GM12872 (cell line): Measurements from ENCODE around the gene CERS1.

Experiments
- TF ChIP-seq, protein P1 (sequence below): IDR thresholded peaks from 3 replicates; pipeline ENCODE4 v1.5.1; 2011; ENCODE audit warnings: low read depth, mild to moderate bottlenecking, low read length, moderate library complexity; ENCODE audit not compliant: insufficient read depth

CERS1 gene, protein sequence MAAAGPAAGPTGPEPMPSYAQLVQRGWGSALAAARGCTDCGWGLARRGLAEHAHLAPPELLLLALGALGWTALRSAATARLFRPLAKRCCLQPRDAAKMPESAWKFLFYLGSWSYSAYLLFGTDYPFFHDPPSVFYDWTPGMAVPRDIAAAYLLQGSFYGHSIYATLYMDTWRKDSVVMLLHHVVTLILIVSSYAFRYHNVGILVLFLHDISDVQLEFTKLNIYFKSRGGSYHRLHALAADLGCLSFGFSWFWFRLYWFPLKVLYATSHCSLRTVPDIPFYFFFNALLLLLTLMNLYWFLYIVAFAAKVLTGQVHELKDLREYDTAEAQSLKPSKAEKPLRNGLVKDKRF

GRCh38 chr19:18895824-18896341 is at the start of gene CERS1:
CERS1 (minus strand) TSS chr19:18896158; CDS start chr19:18896072, 86 bp downstream.
- TF ChIP-seq, protein P1, sequence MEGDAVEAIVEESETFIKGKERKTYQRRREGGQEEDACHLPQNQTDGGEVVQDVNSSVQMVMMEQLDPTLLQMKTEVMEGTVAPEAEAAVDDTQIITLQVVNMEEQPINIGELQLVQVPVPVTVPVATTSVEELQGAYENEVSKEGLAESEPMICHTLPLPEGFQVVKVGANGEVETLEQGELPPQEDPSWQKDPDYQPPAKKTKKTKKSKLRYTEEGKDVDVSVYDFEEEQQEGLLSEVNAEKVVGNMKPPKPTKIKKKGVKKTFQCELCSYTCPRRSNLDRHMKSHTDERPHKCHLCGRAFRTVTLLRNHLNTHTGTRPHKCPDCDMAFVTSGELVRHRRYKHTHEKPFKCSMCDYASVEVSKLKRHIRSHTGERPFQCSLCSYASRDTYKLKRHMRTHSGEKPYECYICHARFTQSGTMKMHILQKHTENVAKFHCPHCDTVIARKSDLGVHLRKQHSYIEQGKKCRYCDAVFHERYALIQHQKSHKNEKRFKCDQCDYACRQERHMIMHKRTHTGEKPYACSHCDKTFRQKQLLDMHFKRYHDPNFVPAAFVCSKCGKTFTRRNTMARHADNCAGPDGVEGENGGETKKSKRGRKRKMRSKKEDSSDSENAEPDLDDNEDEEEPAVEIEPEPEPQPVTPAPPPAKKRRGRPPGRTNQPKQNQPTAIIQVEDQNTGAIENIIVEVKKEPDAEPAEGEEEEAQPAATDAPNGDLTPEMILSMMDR = no peak

GRCh38 chr19:18945297-18945696 is 49.3 kb upstream of the CERS1 start:
- TF ChIP-seq, protein P1 = no peak

GRCh38 chr19:18943465-18943864 is 47.5 kb upstream of the CERS1 start:
- TF ChIP-seq, protein P1 = no peak

DNA sequence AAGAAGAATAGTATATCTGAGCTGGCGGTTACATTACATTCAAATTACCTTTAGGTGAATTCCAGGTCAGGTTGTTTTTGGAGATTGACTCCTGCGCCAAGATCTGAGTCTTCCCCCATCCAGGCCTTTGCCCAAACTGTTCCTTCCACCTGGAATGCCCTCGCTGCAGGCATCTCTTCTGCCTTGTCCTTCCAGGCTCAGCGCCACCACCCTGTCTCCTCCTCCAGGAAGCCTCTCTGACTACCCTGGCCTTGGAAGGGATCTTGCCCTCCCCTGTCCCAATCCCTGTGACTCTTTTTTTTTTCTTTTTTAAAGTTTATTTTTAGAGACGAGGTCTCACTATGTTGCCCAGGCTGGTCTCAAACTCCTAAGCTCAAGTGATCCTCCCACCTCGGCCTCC is 46.7 kb upstream of the CERS1 start:
- TF ChIP-seq, protein P1 = no peak

- TF ChIP-seq, protein P1 = no peak; the same call in 2 of the 3 replicates
These were observed 45.8 kb upstream of the CERS1 start for GRCh38 chr19:18941628-18942354.

- TF ChIP-seq, protein P1 = peak; percentile 24; the same call in 2 of the 3 replicates
These were observed 45.0 kb upstream of the CERS1 start, which contains the start of gene HOMER3 for GRCh38 chr19:18940769-18941627. HOMER3 (minus strand) TSS chr19:18941217; CDS start chr19:18938982, 2,235 bp downstream.
